Thymus (tissue), 11 donors: ENCODE measurements around the gene NFKB2. TPM values are rescaled to one million over a fixed set of nuclear protein-coding genes. Genes with fewer than 3 reads are reported as not detected.

ENCODE experiments used
- DNase-seq, 9 donors: peaks; one replicate each; pipeline ENCODE4 v3.0.0-alpha.2; 2013; ENCODE audit warnings: low spot score in 9 of 9, low read depth in 6 of 9, missing footprints in 1 of 9
- H3K27ac ChIP-seq, 2 donors: one replicate each; pipeline ENCODE4 v1.5.1; 2013; ENCODE audit warnings: control low read depth in 1 of 2, low read depth in 1 of 2, low read length in 1 of 2, mild to moderate bottlenecking in 1 of 2, moderate library complexity in 1 of 2
- H3K27me3 ChIP-seq, 2 donors: one replicate each; pipeline ENCODE4 v1.5.1; 2013; ENCODE audit warnings: low read length in 1 of 2; ENCODE audit not compliant: control insufficient read depth in 2 of 2, insufficient read depth in 1 of 2
- H3K36me3 ChIP-seq, 2 donors: one replicate each; pipeline ENCODE4 v1.5.1; 2013; ENCODE audit warnings: low read length in 1 of 2, mild to moderate bottlenecking in 1 of 2, moderate library complexity in 1 of 2; ENCODE audit not compliant: control insufficient read depth in 2 of 2, insufficient read depth in 2 of 2
- H3K4me1 ChIP-seq, 2 donors: one replicate each; pipeline ENCODE4 v1.5.1; 2013; ENCODE audit warnings: low read length in 2 of 2; ENCODE audit not compliant: control insufficient read depth in 2 of 2, insufficient read depth in 2 of 2
- H3K4me3 ChIP-seq, 2 donors: one replicate each; pipeline ENCODE4 v1.5.1; 2013; ENCODE audit warnings: low read length in 2 of 2, control low read depth in 1 of 2, mild to moderate bottlenecking in 1 of 2
- H3K9me3 ChIP-seq, 2 donors: one replicate each; pipeline ENCODE4 v1.5.1; 2013; ENCODE audit warnings: low read length in 1 of 2, mild to moderate bottlenecking in 1 of 2; ENCODE audit not compliant: control insufficient read depth in 2 of 2, insufficient read depth in 1 of 2
- WGBS: extraction: QIAGEN DNeasy Blood & Tissue Kit; methylation state at CpG from one replicate; pipeline ENCODE4 v1.1.7; 2013; 5-methylcytosine and 5-hydroxymethylcytosine counted together
- polyA plus RNA-seq: library from polyadenylated mRNA; stranded (reverse); fragments of 200-250 nt; gene quantifications from one replicate; pipeline ENCODE4 v1.2.3, GENCODE V29; 2013
- total RNA-seq: library from RNA; stranded (reverse); fragments of 120-200 nt; gene quantifications from one replicate; pipeline ENCODE4 v1.2.4, GENCODE V29; 2013
- donor health status: healthy.

The NFKB2 gene
- total and polyA plus RNA-seq, 2 donors: 35.6 to 37.8 TPM

DNA sequence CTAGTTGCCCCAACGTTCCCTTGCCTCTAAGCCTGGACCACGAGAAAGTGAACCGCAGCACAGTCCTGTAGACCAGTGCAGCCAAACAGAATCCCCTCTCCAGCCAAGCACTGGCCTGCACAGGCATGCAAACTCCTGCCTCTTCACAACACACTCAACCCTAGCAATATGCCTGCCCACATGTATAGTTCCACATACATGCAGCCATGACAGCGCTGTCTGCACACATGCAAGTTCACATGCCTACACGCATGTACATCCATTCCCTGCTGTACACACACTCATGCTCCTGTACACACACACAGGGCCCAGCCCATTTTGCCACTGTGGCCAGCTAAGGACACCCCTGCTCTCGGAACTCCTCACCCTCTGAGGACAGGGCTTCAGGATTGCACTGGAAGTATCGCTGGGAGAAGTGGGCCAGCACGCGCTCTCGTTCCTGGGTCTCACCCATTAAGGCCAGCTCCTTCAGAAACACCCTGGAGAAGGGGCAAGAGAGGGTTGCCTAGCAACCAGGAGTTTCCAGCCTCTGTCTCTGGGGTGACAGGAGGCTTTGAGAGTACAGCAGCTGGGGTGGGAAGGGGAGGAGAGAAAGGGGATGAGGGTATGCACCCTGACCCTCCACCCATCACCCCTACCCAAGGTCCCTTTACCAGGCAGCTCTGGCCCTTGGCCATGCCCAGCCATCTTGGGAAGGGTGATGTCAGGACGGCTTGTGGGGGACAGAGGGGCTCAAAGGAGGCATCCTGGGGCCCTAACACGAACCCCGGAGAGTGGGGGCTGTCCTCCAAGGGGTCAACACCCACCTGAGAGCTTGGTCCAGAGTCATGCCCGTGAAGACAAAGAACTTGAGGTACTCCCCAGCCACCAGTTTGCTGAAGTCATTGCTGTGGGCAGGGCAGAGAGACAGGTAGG is 16.1 kb downstream of the NFKB2 start:
- Histone ChIP-seq H3K9me3 (peaks cover 0 to 4% of the 10 kb centered on the region in 2 donors), H3K27ac (no peak overlapping the region), H3K4me3 (no peak overlapping the region), H3K4me1 (peaks cover 19 to 53% of the 10 kb centered on the region in 2 donors), H3K27me3 (peaks cover 56 to 95% of the 10 kb centered on the region in 2 donors), H3K36me3 (no peaks in the 10 kb centered on the region)
- WGBS: 94% methylated on average over 14 of the region's 14 CpGs
- DNase-seq: no peak

DNA sequence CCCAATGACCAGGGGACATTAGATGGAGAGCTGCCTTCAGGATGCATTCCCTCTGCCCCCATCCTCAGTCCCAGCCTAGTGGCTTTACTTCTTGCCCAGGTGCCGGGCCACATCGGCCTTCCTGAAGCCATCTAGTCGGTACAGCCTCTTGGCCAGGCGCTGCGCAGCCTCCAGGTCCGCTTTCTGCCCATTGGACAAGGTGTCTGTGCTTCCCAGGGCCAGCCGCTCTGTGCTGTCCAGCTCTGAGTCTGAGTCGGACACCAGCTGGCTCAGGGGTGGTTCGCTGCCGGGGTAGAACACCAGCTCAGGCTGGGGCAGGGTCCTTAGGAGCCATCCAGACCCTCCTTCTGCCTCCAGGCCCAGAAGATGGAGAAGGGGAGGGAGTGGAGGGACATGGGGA is 16.8 kb downstream of the NFKB2 start:
- peaks cover 59 to 95% of the 10 kb centered on the region in 2 donors for H3K27me3 ChIP-seq
- DNase-seq: no peak
- H3K36me3 ChIP-seq: no peaks in the 10 kb centered on the region

DNA sequence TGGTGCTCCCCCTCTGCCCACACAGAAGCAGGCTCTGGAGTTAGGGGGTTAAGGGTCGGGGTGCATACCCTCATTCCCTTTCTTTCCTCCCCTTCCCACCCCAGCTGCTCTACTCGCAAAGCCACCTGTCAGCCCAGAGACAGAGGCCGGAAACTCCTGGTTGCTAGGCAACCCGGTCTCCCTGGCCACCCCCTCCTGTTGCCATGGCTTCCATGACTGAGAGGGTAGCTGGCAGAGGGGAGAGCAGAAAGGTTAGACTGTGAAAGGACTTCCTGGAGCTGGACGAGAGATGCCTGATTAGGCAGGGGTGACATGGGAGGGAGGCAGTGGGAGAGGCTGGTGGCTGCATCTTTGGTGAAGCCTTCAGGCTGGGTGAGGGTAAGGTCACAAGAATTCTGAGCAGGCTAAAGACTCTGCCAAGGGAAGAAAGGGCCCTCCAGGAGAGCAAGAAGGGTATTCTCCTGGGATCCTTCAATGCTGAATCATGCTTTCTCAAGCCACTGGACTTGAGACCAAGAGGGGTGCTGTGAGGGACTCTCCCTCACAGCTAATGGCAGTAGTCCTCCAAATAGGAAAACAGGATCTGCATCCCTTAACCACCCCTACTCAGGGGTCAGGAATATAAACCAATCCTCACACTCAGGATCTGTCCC is 17.7 kb downstream of the NFKB2 start:
- peak in 7 of 9 donors; percentile 56 to 87 (median 71) for DNase-seq
- Histone ChIP-seq H3K27ac (no peak overlapping the region), H3K27me3 (peaks cover 52 to 95% of the 10 kb centered on the region in 2 donors), H3K4me3 (no peak overlapping the region), H3K4me1 (peaks cover 19 to 50% of the 10 kb centered on the region in 2 donors), H3K9me3 (peaks cover 2 to 4% of the 10 kb centered on the region in 2 donors), H3K36me3 (no peaks in the 10 kb centered on the region)
- 19% methylated on average over 5 of the region's 5 CpGs for whole genome bisulfite sequencing

More for the DNA sequence above, 16.8 kb downstream of the NFKB2 start:
- Histone ChIP-seq H3K4me1 (peaks cover 19 to 53% of the 10 kb centered on the region in 2 donors), H3K9me3 (peaks cover 2 to 4% of the 10 kb centered on the region in 2 donors), H3K27ac (no peak overlapping the region), H3K4me3 (no peak overlapping the region)
- 96% methylated on average over 10 of the region's 10 CpGs for WGBS

DNA sequence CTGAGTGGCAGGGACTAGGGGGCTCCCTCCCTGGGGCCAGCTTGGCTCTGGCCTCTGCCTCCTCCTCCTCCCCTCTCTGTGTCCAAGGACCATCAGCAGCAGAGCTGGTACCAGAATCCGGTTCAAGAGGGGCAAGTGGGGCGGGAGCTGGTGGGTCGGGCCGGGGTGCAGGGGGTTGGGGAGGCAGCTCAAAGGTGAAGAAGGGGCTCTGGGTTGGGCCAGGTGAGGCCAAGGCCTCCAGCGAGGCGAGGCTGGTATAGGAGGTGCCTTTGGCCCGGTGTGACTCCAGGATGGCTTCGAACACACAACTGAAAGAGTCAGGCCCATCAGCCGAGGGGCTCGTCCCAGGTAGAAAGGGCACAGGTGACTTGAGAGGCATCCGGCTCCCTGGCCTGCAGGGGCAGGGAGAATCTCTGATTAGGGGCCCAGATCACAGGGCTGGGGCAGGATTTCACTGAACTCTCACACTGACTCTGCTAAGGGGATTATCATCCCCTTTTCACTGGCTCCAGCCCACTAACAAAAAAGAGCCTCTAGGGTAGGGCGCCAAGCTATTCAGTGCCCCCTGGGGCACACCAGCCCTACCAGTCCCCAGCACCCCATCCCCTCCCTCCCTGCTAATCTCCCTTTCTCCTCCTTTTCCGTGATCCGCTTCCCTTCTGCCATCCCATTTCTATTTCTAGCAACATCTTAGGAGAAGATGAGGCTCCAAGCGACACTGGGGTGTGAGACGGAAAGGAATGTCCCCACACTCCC is 18.5 kb downstream of the NFKB2 start:
- H3K4me1 ChIP-seq: peaks cover 16 to 47% of the 10 kb centered on the region in 2 donors
- H3K27ac ChIP-seq: no peak overlapping the region
- peaks cover 2 to 4% of the 10 kb centered on the region in 2 donors for H3K9me3 ChIP-seq
- no peak for DNase-seq
- WGBS: 94% methylated on average over 16 of the region's 16 CpGs
- no peaks in the 10 kb centered on the region for H3K36me3 ChIP-seq
- peaks cover 52 to 97% of the 10 kb centered on the region in 2 donors for H3K27me3 ChIP-seq
- no peak overlapping the region for H3K4me3 ChIP-seq

- peaks cover 23 to 49% of the 10 kb centered on the region in 2 donors for H3K4me1 ChIP-seq
- H3K4me3 ChIP-seq: no peak overlapping the region
- peaks cover 48 to 97% of the 10 kb centered on the region in 2 donors for H3K27me3 ChIP-seq
- peaks cover 2 to 4% of the 10 kb centered on the region in 2 donors for H3K9me3 ChIP-seq
- H3K27ac ChIP-seq: no peak overlapping the region
- 50% methylated on average over 20 of the region's 20 CpGs for WGBS
- DNase-seq: no peak
- no peaks in the 10 kb centered on the region for H3K36me3 ChIP-seq
These were observed 19.2 kb downstream of the NFKB2 start for GRCh38 chr10:102414749-102415148.

DNA sequence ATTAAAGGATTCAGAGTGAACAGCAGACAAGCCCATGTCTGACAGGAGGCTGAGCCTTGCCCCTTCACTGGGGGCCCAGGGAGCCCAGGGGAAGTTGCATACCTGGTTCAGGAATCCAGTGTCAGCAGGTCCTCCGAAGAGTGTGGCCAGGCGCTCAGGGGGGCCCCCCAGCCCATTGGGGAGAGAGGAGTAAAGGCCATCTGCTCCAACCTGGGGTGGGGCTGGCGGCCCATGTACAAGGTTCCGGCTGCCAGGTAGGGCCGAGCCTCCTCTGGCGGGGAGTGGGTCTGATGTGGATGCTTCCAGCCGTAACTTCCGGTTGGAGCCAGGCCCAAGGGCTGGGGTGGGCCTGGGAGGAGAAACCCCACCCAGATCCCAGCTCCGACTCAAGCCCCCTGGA is 20.8 kb downstream of the NFKB2 start:
- 94% methylated on average over 9 of the region's 9 CpGs for WGBS
- no peak overlapping the region for H3K27ac ChIP-seq
- H3K4me1 ChIP-seq: peaks cover 28 to 47% of the 10 kb centered on the region in 2 donors
- peaks cover 2 to 6% of the 10 kb centered on the region in 2 donors for H3K9me3 ChIP-seq
- no peak overlapping the region for H3K4me3 ChIP-seq
- no peak for DNase-seq
- peaks cover 33 to 97% of the 10 kb centered on the region in 2 donors for H3K27me3 ChIP-seq
- H3K36me3 ChIP-seq: no peaks in the 10 kb centered on the region

DNA sequence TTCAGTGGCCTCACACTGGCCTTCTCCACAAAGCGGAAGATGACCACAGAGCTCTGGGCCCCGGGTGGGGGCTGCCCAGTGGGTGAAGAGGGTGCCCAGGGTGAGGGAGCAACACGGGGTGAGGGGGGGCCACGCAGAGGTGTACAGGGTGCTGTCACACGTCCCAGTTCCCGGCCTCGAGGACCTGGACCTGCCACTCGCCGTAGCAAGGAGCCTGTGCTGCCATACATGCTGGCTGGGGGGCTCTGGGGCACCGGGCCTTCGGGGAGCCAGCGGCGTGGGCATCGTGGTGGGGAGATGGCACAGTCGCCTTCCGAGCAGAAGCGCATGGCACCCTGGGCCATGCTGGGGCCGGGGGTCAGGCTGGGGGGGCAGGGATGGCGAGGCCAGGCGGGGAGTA is 21.2 kb downstream of the NFKB2 start:
- no peak overlapping the region for H3K4me3 ChIP-seq
- H3K9me3 ChIP-seq: peaks cover 2 to 6% of the 10 kb centered on the region in 2 donors
- H3K36me3 ChIP-seq: no peaks in the 10 kb centered on the region
- peaks cover 30 to 47% of the 10 kb centered on the region in 2 donors for H3K4me1 ChIP-seq
- 95% methylated on average over 20 of the region's 20 CpGs for WGBS
- H3K27me3 ChIP-seq: peaks cover 29 to 97% of the 10 kb centered on the region in 2 donors
- DNase-seq: no peak
- no peak overlapping the region for H3K27ac ChIP-seq

- peaks cover 2 to 12% of the 10 kb centered on the region in 2 donors for H3K9me3 ChIP-seq
- H3K4me3 ChIP-seq: peak within 1 kb of the TSS; percentile 63 to 66
- WGBS: 10% methylated on average over 45 of the region's 45 CpGs
- peaks cover 28 to 92% of the 10 kb centered on the region in 2 donors for H3K27me3 ChIP-seq
- H3K36me3 ChIP-seq: peaks cover 6% of the 10 kb centered on the region in 2 donors
- no peak for DNase-seq
- H3K4me1 ChIP-seq: peaks cover 33 to 39% of the 10 kb centered on the region in 2 donors
- no peak within 1 kb of the TSS for H3K27ac ChIP-seq
These were observed 23.2 kb downstream of the NFKB2 start, which contains the start of gene PSD for GRCh38 chr10:102418622-102419268. TSS of gene PSD (minus strand) at chr10:102418785. CDS start at chr10:102417038, 1,747 bp downstream.
